A673 (cell line): ENCODE results near the gene SPATA9. TPM values are rescaled to one million over a fixed set of nuclear protein-coding genes. Genes with fewer than 3 reads are reported as not detected.
"Not testable (repeated sequence)": the region's sequence is repeated elsewhere in the genome, so short reads cannot be mapped to it uniquely, and the experiment has no call there.

ENCODE experiments used
- BruUV-seq: library from RNA; stranded (reverse); fragments of 400-500 nt; replicated peaks from 2 replicates; lab custom pipeline; 2021; lab: Mats Ljungman, UMichigan
- CTCF ChIA-PET: fragments of 300-600 bp; sonication (Branson Sonifier 250); formaldehyde crosslinking; loops from one replicate; lab custom pipeline; 2022; ENCODE audit warnings: antibody characterized with exemption; lab: Charles Lee
- POLR2A ChIA-PET: fragments of 300-600 bp; sonication (Branson Sonifier 250); formaldehyde crosslinking; loops from one replicate; lab custom pipeline; 2022; ENCODE audit warnings: antibody characterized with exemption; ENCODE audit not compliant: low non-redundant PET; lab: Charles Lee
- DNase-seq: peaks from one replicate; pipeline ENCODE4 v3.0.0-alpha.2; 2015; ENCODE audit warnings: low spot score
- H3K27ac ChIP-seq: fragments of 200-600 bp; sonication (generic); 2 replicates; pipeline ENCODE4 v1.5.1; 2016; ENCODE audit warnings: mixed run types, low read depth, mild to moderate bottlenecking, mixed read lengths, antibody characterized with exemption, low read length; ENCODE audit not compliant: poor library complexity, severe bottlenecking
- H3K27me3 ChIP-seq: fragments of 200-600 bp; sonication (generic); replicated peaks from 2 replicates; pipeline ENCODE4 v1.6.1; 2017; ENCODE audit warnings: mixed run types, low read depth, mild to moderate bottlenecking, mixed read lengths, antibody characterized with exemption, low read length; ENCODE audit not compliant: insufficient read depth, poor library complexity
- H3K36me3 ChIP-seq: fragments of 200-600 bp; sonication (generic); 2 replicates; pipeline ENCODE4 v1.6.1; 2016; ENCODE audit warnings: mixed run types, mild to moderate bottlenecking, mixed read lengths, antibody characterized with exemption, low read length; ENCODE audit not compliant: insufficient read depth, poor library complexity, severe bottlenecking
- H3K4me1 ChIP-seq: fragments of 200-600 bp; sonication (generic); 2 replicates; pipeline ENCODE4 v1.6.1; 2017; ENCODE audit warnings: mixed run types, mild to moderate bottlenecking, mixed read lengths, antibody characterized with exemption, low read length; ENCODE audit not compliant: insufficient read depth, poor library complexity, severe bottlenecking
- H3K4me3 ChIP-seq: fragments of 200-600 bp; sonication (generic); 2 replicates; pipeline ENCODE4 v1.5.1; 2016; ENCODE audit warnings: low read depth, mixed run types, mild to moderate bottlenecking, mixed read lengths, low read length; ENCODE audit not compliant: poor library complexity, severe bottlenecking
- H3K9me3 ChIP-seq: fragments of 200-600 bp; sonication (generic); 2 replicates; pipeline ENCODE4 v1.6.1; 2016; ENCODE audit warnings: mixed run types, low read depth, mild to moderate bottlenecking, mixed read lengths, antibody characterized with exemption, low read length; ENCODE audit not compliant: poor library complexity, severe bottlenecking
- CTCF ChIP-seq: fragments of 300-800, 200-600 bp; sonication (generic); conservative IDR thresholded peaks from 2 replicates; pipeline ENCODE4 v1.5.1; 2017; ENCODE audit warnings: low read depth, mild to moderate bottlenecking, antibody characterized with exemption, low read length, moderate library complexity, mixed read lengths
- EZH2 ChIP-seq: fragments of 200-600 bp; sonication (generic); IDR thresholded peaks from 2 replicates; pipeline ENCODE4 v1.6.1; 2017; ENCODE audit warnings: borderline replicate concordance, low read depth, mild to moderate bottlenecking, mixed read lengths, antibody characterized with exemption, low read length; ENCODE audit not compliant: poor library complexity, severe bottlenecking
- intact Hi-C: fragments of 100-400 bp; cut with micrococcal nuclease; formaldehyde crosslinking; loops from one replicate; pipeline ENCODE4 v1.10.0; 2022; ENCODE audit not compliant: unreplicated experiment
- total RNA-seq: library from RNA; stranded (reverse); gene quantifications from 2 replicates; pipeline ENCODE4 v1.2.3, GENCODE V29; 2021

Gene SPATA9
- total RNA-seq, 1 experiment from 2014 or later: not detected

GRCh38 chr5:95638632-95639031 is 44.2 kb downstream of the SPATA9 start:
- Histone ChIP-seq H3K36me3 (no peaks in the 10 kb centered on the region), H3K27me3 (no peaks in the 10 kb centered on the region), H3K27ac (no peak overlapping the region), H3K4me1 (no peaks in the 10 kb centered on the region), H3K9me3 (no peaks in the 10 kb centered on the region), H3K4me3 (no peak overlapping the region)
- no TSS peak for BruUV-seq
- DNase-seq: no peak
- no peak for TF ChIP-seq CTCF
- no peak for TF ChIP-seq EZH2
- CTCF ChIA-PET: no interaction called here
- POLR2A ChIA-PET: no interaction called here
- intact Hi-C loops: no loop called here

GRCh38 chr5:95634081-95634480 is 48.7 kb downstream of the SPATA9 start:
- H3K27ac ChIP-seq: no peak overlapping the region
- H3K9me3 ChIP-seq: no peaks in the 10 kb centered on the region
- no TSS peak for BruUV-seq
- H3K4me1 ChIP-seq: no peaks in the 10 kb centered on the region
- ChIA-PET POLR2A (no interaction called here), CTCF (no interaction called here)
- no peaks in the 10 kb centered on the region for H3K36me3 ChIP-seq
- intact Hi-C loops: no loop called here
- H3K27me3 ChIP-seq: no peaks in the 10 kb centered on the region
- no peak for DNase-seq
- TF ChIP-seq CTCF: no peak
- no peak for TF ChIP-seq EZH2
- no peak overlapping the region for H3K4me3 ChIP-seq

- CTCF ChIA-PET: no interaction called here
- H3K4me3 ChIP-seq: no peak overlapping the region
- POLR2A ChIA-PET: no interaction called here
Measured at GRCh38 chr5:95633671-95634070, 49.1 kb downstream of the SPATA9 start.

GRCh38 chr5:95632942-95633341 is 49.8 kb downstream of the SPATA9 start:
- BruUV-seq, POLR2A ChIA-PET, H3K9me3 ChIP-seq, H3K4me1 ChIP-seq, CTCF ChIA-PET, H3K27me3 ChIP-seq, DNase-seq, H3K36me3 ChIP-seq, intact Hi-C loops, H3K4me3 ChIP-seq, H3K27ac ChIP-seq: not testable (repeated sequence)

More at GRCh38 chr5:95633671-95634070, 49.1 kb downstream of the SPATA9 start:
- TF ChIP-seq CTCF (no peak), EZH2 (no peak)
- no TSS peak for BruUV-seq
- Histone ChIP-seq H3K4me1 (no peaks in the 10 kb centered on the region), H3K27me3 (no peaks in the 10 kb centered on the region), H3K36me3 (no peaks in the 10 kb centered on the region), H3K9me3 (no peaks in the 10 kb centered on the region), H3K27ac (no peak overlapping the region)
- DNase-seq: no peak
- intact Hi-C loops: no loop called here
